ENCODE measurements around the gene ITGAL. TPM values are rescaled to one million over a fixed set of nuclear protein-coding genes. Genes with fewer than 3 reads are reported as not detected.
"Not testable (repeated sequence)": the region's sequence is repeated elsewhere in the genome, so short reads cannot be mapped to it uniquely, and the experiment has no call there.

The ITGAL gene
- total RNA-seq, 2 donors from 2014 or later, result not detected

GRCh38 chr16:30459456-30459855 lies 13.1 kb upstream of the ITGAL start:
- H3K9me3 ChIP-seq (ENCODE audit: control insufficient read depth, low read length), result no peaks in the 10 kb centered on the region
- H3K27me3 ChIP-seq (ENCODE audit: control insufficient read depth, insufficient read depth, low read length, poor library complexity, severe bottlenecking), result no peaks in the 10 kb centered on the region
- no peaks in the 10 kb centered on the region for H3K27me3 Mint-ChIP-seq (ENCODE audit: insufficient read depth)
- WGBS, 2 experiments (ENCODE audit: insufficient coverage in 1 of 2, insufficient read length in 1 of 2), result 91 to 92% methylated on average over 10 to 11 of the region's 11 CpGs
- H3K9me3 Mint-ChIP-seq, result peaks cover 3% of the 10 kb centered on the region
- H3K4me1 ChIP-seq (ENCODE audit: control insufficient read depth, insufficient read depth, low read length), result no peaks in the 10 kb centered on the region
- no peaks in the 10 kb centered on the region for H3K36me3 Mint-ChIP-seq (ENCODE audit: low read depth)
- no peaks in the 10 kb centered on the region for H3K36me3 ChIP-seq (ENCODE audit: control insufficient read depth, insufficient read depth, low read length)
- no peak overlapping the region for H3K27ac Mint-ChIP-seq
- H3K4me1 Mint-ChIP-seq, result peaks cover 9% of the 10 kb centered on the region
- DNase-seq, result no peak
- H3K4me3 ChIP-seq (ENCODE audit: low read length), result no peak overlapping the region
- H3K9ac ChIP-seq (ENCODE audit: extremely low read depth, low read length, poor library complexity, severe bottlenecking), result no peak overlapping the region
- no peak overlapping the region for H3K27ac ChIP-seq (ENCODE audit: low read depth, low read length)
- no peak for TF ChIP-seq CTCF (conservative IDR thresholded peaks at IDR 0.05)
- H3K4me3 Mint-ChIP-seq, result no peak overlapping the region

DNA sequence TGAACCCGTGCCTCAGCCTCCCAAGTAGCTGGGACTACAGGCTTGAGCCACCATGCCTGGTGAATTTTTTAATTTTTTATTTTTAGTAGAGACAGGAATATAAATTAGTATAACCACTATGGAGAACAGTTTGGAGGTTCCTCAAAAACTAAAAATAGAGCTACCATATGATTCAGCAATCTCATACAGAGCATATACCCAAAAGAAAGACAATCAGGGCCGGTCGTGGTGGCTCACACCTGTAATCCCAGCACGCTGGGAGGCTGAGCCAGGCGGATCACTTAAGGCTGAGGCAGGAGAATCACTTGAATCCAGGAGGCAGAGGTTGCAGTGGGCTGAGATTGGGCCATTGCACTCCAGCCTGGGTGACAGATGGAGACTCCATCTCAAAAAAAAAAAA lies 11.1 kb upstream of the ITGAL start:
- 90 to 93% methylated on average over 3 to 5 of the region's 5 CpGs for WGBS, 2 experiments (ENCODE audit: insufficient coverage in 1 of 2, insufficient read length in 1 of 2)

GRCh38 chr16:30464078-30464477 lies 8.5 kb upstream of the ITGAL start:
- 91% methylated on average over 6 of the region's 7 CpGs for WGBS, 2 experiments (ENCODE audit: insufficient coverage in 1 of 2, insufficient read length in 1 of 2)
- H3K4me3 Mint-ChIP-seq, result no peak overlapping the region
- H3K36me3 ChIP-seq (ENCODE audit: control insufficient read depth, insufficient read depth, low read length), result no peaks in the 10 kb centered on the region
- H3K9me3 Mint-ChIP-seq, result peaks cover 3% of the 10 kb centered on the region
- H3K36me3 Mint-ChIP-seq (ENCODE audit: low read depth), result no peaks in the 10 kb centered on the region
- H3K4me1 ChIP-seq (ENCODE audit: control insufficient read depth, insufficient read depth, low read length), result no peaks in the 10 kb centered on the region
- no peak for DNase-seq
- no peak overlapping the region for H3K9ac ChIP-seq (ENCODE audit: extremely low read depth, low read length, poor library complexity, severe bottlenecking)
- H3K27me3 ChIP-seq (ENCODE audit: control insufficient read depth, insufficient read depth, low read length, poor library complexity, severe bottlenecking), result no peaks in the 10 kb centered on the region
- no peaks in the 10 kb centered on the region for H3K4me1 Mint-ChIP-seq
- no peak overlapping the region for H3K27ac Mint-ChIP-seq
- H3K27ac ChIP-seq (ENCODE audit: low read depth, low read length), result no peak overlapping the region
- H3K9me3 ChIP-seq (ENCODE audit: control insufficient read depth, low read length), result no peaks in the 10 kb centered on the region
- H3K27me3 Mint-ChIP-seq (ENCODE audit: insufficient read depth), result no peaks in the 10 kb centered on the region
- no peak overlapping the region for H3K4me3 ChIP-seq (ENCODE audit: low read length)
- no peak for TF ChIP-seq CTCF (conservative IDR thresholded peaks at IDR 0.05)

More for the DNA sequence above, 11.1 kb upstream of the ITGAL start:
- H3K27ac ChIP-seq (ENCODE audit: low read depth, low read length); H3K27me3 Mint-ChIP-seq (ENCODE audit: insufficient read depth); H3K4me3 Mint-ChIP-seq; H3K36me3 Mint-ChIP-seq (ENCODE audit: low read depth); H3K9me3 Mint-ChIP-seq; DNase-seq; H3K4me1 Mint-ChIP-seq; H3K4me1 ChIP-seq (ENCODE audit: control insufficient read depth, insufficient read depth, low read length); H3K9me3 ChIP-seq (ENCODE audit: control insufficient read depth, low read length); H3K4me3 ChIP-seq (ENCODE audit: low read length); H3K27ac Mint-ChIP-seq; H3K9ac ChIP-seq (ENCODE audit: extremely low read depth, low read length, poor library complexity, severe bottlenecking); H3K27me3 ChIP-seq (ENCODE audit: control insufficient read depth, insufficient read depth, low read length, poor library complexity, severe bottlenecking); H3K36me3 ChIP-seq (ENCODE audit: control insufficient read depth, insufficient read depth, low read length): not testable (repeated sequence)

- no peak for TF ChIP-seq CTCF (conservative IDR thresholded peaks at IDR 0.05)
- WGBS, 2 experiments (ENCODE audit: insufficient coverage in 1 of 2, insufficient read length in 1 of 2), result 89 to 100% methylated on average over 3 of the region's 3 CpGs
These were observed 2.4 kb upstream of the ITGAL start for GRCh38 chr16:30470170-30470512.

More at GRCh38 chr16:30470170-30470512, 2.4 kb upstream of the ITGAL start:
- no peak for DNase-seq
- Mint-ChIP-seq H3K27me3 (ENCODE audit: insufficient read depth) (peaks cover 5% of the 10 kb centered on the region), H3K36me3 (ENCODE audit: low read depth) (no peaks in the 10 kb centered on the region), H3K4me3 (no peak overlapping the region), H3K4me1 (no peaks in the 10 kb centered on the region), H3K27ac (no peak overlapping the region), H3K9me3 (no peaks in the 10 kb centered on the region)
- no peak overlapping the region for H3K9ac ChIP-seq (ENCODE audit: extremely low read depth, low read length, poor library complexity, severe bottlenecking)
- H3K27ac ChIP-seq (ENCODE audit: low read depth, low read length), result no peak overlapping the region
- no peaks in the 10 kb centered on the region for H3K27me3 ChIP-seq (ENCODE audit: control insufficient read depth, insufficient read depth, low read length, poor library complexity, severe bottlenecking)
- no peaks in the 10 kb centered on the region for H3K9me3 ChIP-seq (ENCODE audit: control insufficient read depth, low read length)
- H3K4me3 ChIP-seq (ENCODE audit: low read length), result no peak overlapping the region
- no peaks in the 10 kb centered on the region for H3K4me1 ChIP-seq (ENCODE audit: control insufficient read depth, insufficient read depth, low read length)
- no peaks in the 10 kb centered on the region for H3K36me3 ChIP-seq (ENCODE audit: control insufficient read depth, insufficient read depth, low read length)
